ENCODE results near the gene GGN. TPM values are rescaled to one million over a fixed set of nuclear protein-coding genes. Genes with fewer than 3 reads are reported as not detected.
A peak's percentile ranks its signal among the peaks of the same experiment; 100 is the strongest.

GGN gene
- total RNA-seq, 1 donor from 2014 or later = 0.74 TPM

DNA sequence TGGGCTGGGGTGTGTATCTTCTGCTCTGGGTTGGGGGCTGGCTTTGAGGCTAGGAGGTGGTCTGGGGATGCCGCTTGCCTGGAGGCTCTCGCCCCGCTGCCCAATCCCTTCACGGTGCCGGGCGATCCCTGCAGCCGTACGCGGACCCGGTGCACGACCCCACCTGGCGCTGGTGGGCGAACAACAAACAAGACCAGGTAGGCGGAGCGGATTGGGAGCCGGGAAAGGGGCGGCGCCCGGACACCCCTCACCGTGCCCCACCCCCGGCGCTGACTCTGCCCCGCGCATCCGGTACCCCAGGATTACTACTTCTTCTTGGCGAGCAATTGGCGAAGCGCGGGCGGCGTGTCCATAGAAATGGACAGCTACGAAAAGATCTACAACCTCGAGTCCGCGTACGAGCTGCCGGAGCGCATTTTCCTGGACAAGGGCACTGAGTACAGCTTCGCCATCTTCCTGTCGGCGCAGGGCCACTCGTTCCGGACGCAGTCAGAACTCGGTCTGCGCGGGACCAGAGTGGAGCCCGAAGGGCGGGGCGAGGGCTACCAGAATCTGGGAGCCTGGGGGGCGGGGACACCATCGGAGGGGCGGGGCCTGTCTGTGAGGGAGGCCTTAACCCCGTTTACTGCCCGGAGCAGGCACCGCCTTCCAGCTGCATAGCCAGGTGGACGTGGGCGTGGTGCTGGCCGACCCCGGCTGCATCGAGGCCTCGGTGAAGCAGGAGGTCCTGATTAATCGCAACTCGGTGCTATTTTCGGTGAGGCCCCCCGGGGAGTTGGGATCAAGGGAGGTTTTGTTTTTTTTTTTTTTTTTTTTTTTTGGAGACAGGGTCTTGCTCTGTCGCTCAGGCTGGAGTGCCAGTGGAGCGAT is 25.5 kb downstream of the GGN start:
- Mint-ChIP-seq H3K4me3 (ENCODE audit: unreplicated experiment) (peak overlapping the region; percentile 86), H3K27me3 (ENCODE audit: unreplicated experiment) (peaks cover 23% of the 10 kb centered on the region), H3K4me1 (ENCODE audit: unreplicated experiment) (peaks cover 7% of the 10 kb centered on the region), H3K9me3 (ENCODE audit: unreplicated experiment) (no peaks in the 10 kb centered on the region), H3K36me3 (ENCODE audit: low read depth, unreplicated experiment) (peaks cover 6% of the 10 kb centered on the region), H3K27ac (ENCODE audit: unreplicated experiment) (peak overlapping the region; percentile 57)
- TF ChIP-seq, protein P1, sequence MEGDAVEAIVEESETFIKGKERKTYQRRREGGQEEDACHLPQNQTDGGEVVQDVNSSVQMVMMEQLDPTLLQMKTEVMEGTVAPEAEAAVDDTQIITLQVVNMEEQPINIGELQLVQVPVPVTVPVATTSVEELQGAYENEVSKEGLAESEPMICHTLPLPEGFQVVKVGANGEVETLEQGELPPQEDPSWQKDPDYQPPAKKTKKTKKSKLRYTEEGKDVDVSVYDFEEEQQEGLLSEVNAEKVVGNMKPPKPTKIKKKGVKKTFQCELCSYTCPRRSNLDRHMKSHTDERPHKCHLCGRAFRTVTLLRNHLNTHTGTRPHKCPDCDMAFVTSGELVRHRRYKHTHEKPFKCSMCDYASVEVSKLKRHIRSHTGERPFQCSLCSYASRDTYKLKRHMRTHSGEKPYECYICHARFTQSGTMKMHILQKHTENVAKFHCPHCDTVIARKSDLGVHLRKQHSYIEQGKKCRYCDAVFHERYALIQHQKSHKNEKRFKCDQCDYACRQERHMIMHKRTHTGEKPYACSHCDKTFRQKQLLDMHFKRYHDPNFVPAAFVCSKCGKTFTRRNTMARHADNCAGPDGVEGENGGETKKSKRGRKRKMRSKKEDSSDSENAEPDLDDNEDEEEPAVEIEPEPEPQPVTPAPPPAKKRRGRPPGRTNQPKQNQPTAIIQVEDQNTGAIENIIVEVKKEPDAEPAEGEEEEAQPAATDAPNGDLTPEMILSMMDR (IDR thresholded peaks at IDR 0.05; ENCODE audit: unreplicated experiment) = no peak
- DNase-seq (ENCODE audit: low spot score) = peak; percentile 82

DNA sequence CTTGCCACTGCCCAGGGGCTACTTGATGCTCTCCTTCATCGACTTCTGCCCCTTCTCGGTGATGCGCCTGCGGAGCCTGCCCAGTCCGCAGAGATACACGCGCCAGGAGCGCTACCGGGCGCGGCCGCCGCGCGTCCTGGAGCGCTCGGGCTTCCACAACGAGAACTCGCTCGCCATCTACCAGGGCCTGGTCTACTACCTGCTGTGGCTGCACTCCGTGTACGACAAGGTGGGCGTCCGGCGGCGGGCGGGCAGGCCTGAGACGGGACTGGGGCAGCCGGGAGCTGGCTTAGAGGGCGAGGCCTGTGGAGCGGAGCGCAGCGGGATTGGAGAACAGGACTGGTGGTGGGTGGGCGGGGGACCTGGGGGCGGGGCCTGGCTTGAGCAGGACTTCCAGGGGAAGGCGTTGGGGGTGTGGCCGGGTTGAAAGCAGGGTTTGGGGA is 26.2 kb downstream of the GGN start:
- Mint-ChIP-seq H3K9me3 (ENCODE audit: unreplicated experiment) (no peaks in the 10 kb centered on the region), H3K27me3 (ENCODE audit: unreplicated experiment) (peaks cover 24% of the 10 kb centered on the region), H3K36me3 (ENCODE audit: low read depth, unreplicated experiment) (peaks cover 6% of the 10 kb centered on the region), H3K27ac (ENCODE audit: unreplicated experiment) (no peak overlapping the region), H3K4me1 (ENCODE audit: unreplicated experiment) (peaks cover 7% of the 10 kb centered on the region), H3K4me3 (ENCODE audit: unreplicated experiment) (peak overlapping the region; percentile 86)
- DNase-seq (ENCODE audit: low spot score) = peak; percentile 77
- TF ChIP-seq, protein P1 (IDR thresholded peaks at IDR 0.05; ENCODE audit: unreplicated experiment) = no peak

DNA sequence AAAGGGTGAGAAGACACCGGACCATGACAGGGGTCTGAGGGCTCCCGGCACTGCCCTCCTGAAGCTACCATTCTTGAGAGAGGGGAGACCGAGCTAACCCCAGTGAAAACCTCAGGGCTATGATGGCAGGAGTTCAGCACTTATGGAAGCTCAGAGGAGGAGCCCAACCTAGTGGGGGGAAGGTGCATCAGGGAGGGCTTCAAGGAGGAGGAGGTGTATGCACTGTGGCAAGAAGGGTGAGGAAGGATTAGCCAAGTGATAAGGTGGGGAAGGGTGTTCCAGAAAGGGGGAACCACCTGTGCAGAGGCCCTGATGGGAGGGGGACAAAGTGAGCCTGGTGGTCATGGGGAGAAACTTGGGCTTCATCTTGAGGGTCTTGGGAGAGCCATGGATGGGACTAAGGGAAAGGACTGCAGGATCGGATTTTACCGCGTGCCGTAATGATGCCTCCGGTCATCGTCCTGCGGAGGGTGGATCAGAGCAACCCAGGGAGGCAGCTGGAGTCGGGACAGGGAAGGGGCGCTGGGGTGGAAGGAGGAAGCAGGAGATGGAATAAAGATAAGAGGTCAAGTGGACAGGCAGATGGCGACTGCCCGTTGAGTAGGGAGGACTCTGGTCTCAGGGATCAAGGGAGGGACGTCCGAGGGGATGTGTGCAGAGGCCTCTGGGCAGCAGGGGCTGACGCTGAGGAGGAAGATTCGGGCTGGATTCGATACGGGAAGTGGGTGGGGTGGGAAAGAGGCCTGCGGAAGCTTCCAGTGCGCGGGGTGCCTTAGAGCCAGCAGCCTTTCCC is 26.8 kb downstream of the GGN start:
- TF ChIP-seq, protein P1 (IDR thresholded peaks at IDR 0.05; ENCODE audit: unreplicated experiment) = no peak
- peaks cover 7% of the 10 kb centered on the region for H3K4me1 Mint-ChIP-seq (ENCODE audit: unreplicated experiment)
- peaks cover 6% of the 10 kb centered on the region for H3K36me3 Mint-ChIP-seq (ENCODE audit: low read depth, unreplicated experiment)
- H3K27ac Mint-ChIP-seq (ENCODE audit: unreplicated experiment) = peak overlapping the region; percentile 18
- peak overlapping the region; percentile 86 for H3K4me3 Mint-ChIP-seq (ENCODE audit: unreplicated experiment)
- H3K27me3 Mint-ChIP-seq (ENCODE audit: unreplicated experiment) = peaks cover 24% of the 10 kb centered on the region
- no peak for DNase-seq (ENCODE audit: low spot score)
- no peaks in the 10 kb centered on the region for H3K9me3 Mint-ChIP-seq (ENCODE audit: unreplicated experiment)

DNA sequence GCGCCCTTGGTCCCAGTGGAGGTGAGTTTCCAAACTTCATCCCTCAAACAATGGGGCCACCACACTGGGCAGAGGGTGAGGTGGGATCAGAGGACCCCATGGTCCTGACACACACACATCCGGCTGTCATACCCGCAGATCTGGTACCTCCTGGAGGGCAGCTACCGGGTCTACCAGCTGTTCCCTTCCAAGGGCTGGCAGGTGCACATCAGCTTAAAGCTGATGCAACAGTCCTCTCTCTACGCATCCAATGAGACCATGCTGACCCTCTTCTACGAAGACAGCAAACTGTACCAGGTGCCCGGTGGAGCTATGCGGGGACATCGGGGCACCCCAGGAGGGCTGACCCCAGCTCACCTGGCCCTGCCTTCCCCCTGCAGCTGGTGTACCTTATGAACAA is 27.5 kb downstream of the GGN start:
- Mint-ChIP-seq H3K9me3 (ENCODE audit: unreplicated experiment) (no peaks in the 10 kb centered on the region), H3K4me3 (ENCODE audit: unreplicated experiment) (peak overlapping the region; percentile 86), H3K27me3 (ENCODE audit: unreplicated experiment) (peaks cover 24% of the 10 kb centered on the region), H3K27ac (ENCODE audit: unreplicated experiment) (no peak overlapping the region), H3K36me3 (ENCODE audit: low read depth, unreplicated experiment) (peaks cover 6% of the 10 kb centered on the region), H3K4me1 (ENCODE audit: unreplicated experiment) (peaks cover 7% of the 10 kb centered on the region)
- TF ChIP-seq, protein P1 (IDR thresholded peaks at IDR 0.05; ENCODE audit: unreplicated experiment) = no peak
- DNase-seq (ENCODE audit: low spot score) = no peak
